Adrenal gland (tissue), 5 donors: ENCODE data around the gene PIGQ.

Source experiments
- POLR2A ChIP-seq, 2 donors: fragments of 450-650 bp; IDR thresholded peaks; one replicate each; pipeline ENCODE4 v1.6.1; 2017; ENCODE audit warnings: antibody characterized with exemption in 2 of 2, mild to moderate bottlenecking in 2 of 2, moderate library complexity in 1 of 2
- TF ChIP-seq, protein P1 (sequence below), 6 experiments: fragments of 450-650 bp in 4 of 6; fragments of 200-600 bp in 2 of 6; sonication (generic) in 1 of 6; IDR thresholded peaks; 1 replicate in 5 of 6; 2 replicates in 1 of 6; pipeline versions ENCODE4 v1.5.1 to v1.8.0; 2016 to 2021; ENCODE audit warnings: antibody characterized with exemption in 6 of 6, mild to moderate bottlenecking in 2 of 6, moderate library complexity in 1 of 6
- donor health status: DM: no; HTN: no; CAD: no.

DNA sequence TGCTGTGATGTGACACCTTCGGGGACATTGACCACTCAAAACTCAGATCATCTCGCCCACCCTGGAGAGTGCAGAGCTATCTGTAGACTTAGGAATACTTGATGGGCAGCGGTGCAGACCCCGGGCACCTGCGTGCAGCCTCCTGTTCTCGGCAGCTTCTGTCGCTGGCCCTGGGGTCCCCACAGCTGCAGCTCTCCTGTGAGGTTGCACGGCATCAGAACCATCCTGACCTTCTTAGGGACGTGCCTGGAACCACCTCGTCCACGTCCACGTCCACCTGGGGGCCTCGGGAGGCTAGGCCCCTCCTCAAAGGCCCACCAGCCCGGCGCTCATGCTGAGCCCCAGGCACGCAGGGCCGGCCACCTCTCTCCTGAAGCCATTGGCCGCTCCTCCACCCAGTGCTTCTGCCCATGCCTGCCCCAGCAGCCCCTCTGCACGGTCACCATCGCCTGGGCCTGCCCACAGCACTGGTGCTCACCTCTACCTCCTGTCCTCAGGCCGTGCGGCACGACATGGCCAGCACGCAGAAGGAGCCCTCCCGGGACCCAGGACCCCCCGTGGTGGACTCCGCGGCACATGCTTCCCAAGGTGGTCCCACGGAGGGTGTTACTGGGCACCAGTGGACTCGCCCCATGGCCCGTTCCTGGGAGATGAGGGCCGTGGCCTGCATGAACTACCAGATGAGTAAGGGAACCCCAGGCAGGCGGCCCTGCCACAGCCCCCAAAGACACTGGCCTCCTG is 58.7 kb downstream of the PIGQ start:
- TF ChIP-seq, protein P1, sequence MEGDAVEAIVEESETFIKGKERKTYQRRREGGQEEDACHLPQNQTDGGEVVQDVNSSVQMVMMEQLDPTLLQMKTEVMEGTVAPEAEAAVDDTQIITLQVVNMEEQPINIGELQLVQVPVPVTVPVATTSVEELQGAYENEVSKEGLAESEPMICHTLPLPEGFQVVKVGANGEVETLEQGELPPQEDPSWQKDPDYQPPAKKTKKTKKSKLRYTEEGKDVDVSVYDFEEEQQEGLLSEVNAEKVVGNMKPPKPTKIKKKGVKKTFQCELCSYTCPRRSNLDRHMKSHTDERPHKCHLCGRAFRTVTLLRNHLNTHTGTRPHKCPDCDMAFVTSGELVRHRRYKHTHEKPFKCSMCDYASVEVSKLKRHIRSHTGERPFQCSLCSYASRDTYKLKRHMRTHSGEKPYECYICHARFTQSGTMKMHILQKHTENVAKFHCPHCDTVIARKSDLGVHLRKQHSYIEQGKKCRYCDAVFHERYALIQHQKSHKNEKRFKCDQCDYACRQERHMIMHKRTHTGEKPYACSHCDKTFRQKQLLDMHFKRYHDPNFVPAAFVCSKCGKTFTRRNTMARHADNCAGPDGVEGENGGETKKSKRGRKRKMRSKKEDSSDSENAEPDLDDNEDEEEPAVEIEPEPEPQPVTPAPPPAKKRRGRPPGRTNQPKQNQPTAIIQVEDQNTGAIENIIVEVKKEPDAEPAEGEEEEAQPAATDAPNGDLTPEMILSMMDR (IDR thresholded peaks at IDR 0.05): no peak
- no peak for TF ChIP-seq POLR2A (IDR thresholded peaks at IDR 0.05)
